ENCODE data around the gene CSTA. TPM values are rescaled to one million over a fixed set of nuclear protein-coding genes. Genes with fewer than 3 reads are reported as not detected.

The CSTA gene
- total RNA-seq (2014; rRNA removed; shearing (Covaris generic)): 6.5 and 8.3 TPM in 2 replicates
- polyA plus RNA-seq (2014; cell fraction: nucleus; rRNA removed): not detected in 2 replicates

- DNase-seq (ENCODE audit: extremely low read depth, low read depth): peak; percentile 12
Measured at GRCh38 chr3:122324871-122325323, at the start of gene CSTA. TSS of gene CSTA (plus strand) at chr3:122325248. CDS start at chr3:122325293, 45 bp downstream.

- no peak for DNase-seq (ENCODE audit: extremely low read depth, low read depth)
Measured at GRCh38 chr3:122281891-122282290, 43.2 kb upstream of the CSTA start.

- DNase-seq (ENCODE audit: extremely low read depth, low read depth): no peak
Measured at GRCh38 chr3:122283796-122284445, 41.1 kb upstream of the CSTA start.

- DNase-seq (ENCODE audit: extremely low read depth, low read depth): no peak
Measured at GRCh38 chr3:122284486-122284885, 40.6 kb upstream of the CSTA start.

- DNase-seq (ENCODE audit: extremely low read depth, low read depth): no peak
Measured at GRCh38 chr3:122294359-122294758, 30.7 kb upstream of the CSTA start.

- no peak for DNase-seq (ENCODE audit: extremely low read depth, low read depth)
Measured at GRCh38 chr3:122295266-122296062, 29.6 kb upstream of the CSTA start.

GRCh38 chr3:122298239-122298638 is 26.8 kb upstream of the CSTA start:
- DNase-seq (ENCODE audit: extremely low read depth, low read depth): no peak

- DNase-seq (ENCODE audit: extremely low read depth, low read depth): no peak
Measured at GRCh38 chr3:122299215-122299614, 25.8 kb upstream of the CSTA start.

GRCh38 chr3:122299872-122300460 is 25.1 kb upstream of the CSTA start:
- peak; percentile 14 for DNase-seq (ENCODE audit: extremely low read depth, low read depth)

- DNase-seq (ENCODE audit: extremely low read depth, low read depth): no peak
Measured at GRCh38 chr3:122301063-122301462, 24.0 kb upstream of the CSTA start.

- no peak for DNase-seq (ENCODE audit: extremely low read depth, low read depth)
Measured at GRCh38 chr3:122305818-122306621, 19.0 kb upstream of the CSTA start.

- no peak for DNase-seq (ENCODE audit: extremely low read depth, low read depth)
Measured at GRCh38 chr3:122306622-122306953, 18.5 kb upstream of the CSTA start.

- no peak for DNase-seq (ENCODE audit: extremely low read depth, low read depth)
Measured at GRCh38 chr3:122307094-122307687, 17.9 kb upstream of the CSTA start.

- no peak for DNase-seq (ENCODE audit: extremely low read depth, low read depth)
Measured at GRCh38 chr3:122307976-122308375, 17.1 kb upstream of the CSTA start.

- no peak for DNase-seq (ENCODE audit: extremely low read depth, low read depth)
Measured at GRCh38 chr3:122310361-122310760, 14.7 kb upstream of the CSTA start.

- DNase-seq (ENCODE audit: extremely low read depth, low read depth): no peak
Measured at GRCh38 chr3:122312826-122313225, 12.2 kb upstream of the CSTA start.

- no peak for DNase-seq (ENCODE audit: extremely low read depth, low read depth)
Measured at GRCh38 chr3:122313281-122313680, 11.8 kb upstream of the CSTA start.

GRCh38 chr3:122314228-122314876 is 10.7 kb upstream of the CSTA start:
- DNase-seq (ENCODE audit: extremely low read depth, low read depth): no peak

GRCh38 chr3:122315619-122316018 is 9.4 kb upstream of the CSTA start:
- DNase-seq (ENCODE audit: extremely low read depth, low read depth): no peak

- no peak for DNase-seq (ENCODE audit: extremely low read depth, low read depth)
Measured at GRCh38 chr3:122316368-122316767, 8.7 kb upstream of the CSTA start.
